Smooth muscle cell (in vitro differentiated cells): Measurements from ENCODE around the gene MUC12. TPM values are rescaled to one million over a fixed set of nuclear protein-coding genes. Genes with fewer than 3 reads are reported as not detected.

Experiments
- DNase-seq: peaks from one replicate; lab custom pipeline; 2025; ENCODE audit not compliant: unreplicated experiment; lab: John Stamatoyannopoulos, UW
- H2AFZ ChIP-seq: fragments of 200-600 bp; sonication (generic); 2 replicates; pipeline ENCODE4 v1.6.0; 2016; ENCODE audit warnings: antibody characterized with exemption, low read depth, mild to moderate bottlenecking
- H3F3A ChIP-seq: fragments of 200-600 bp; sonication (generic); 2 replicates; pipeline ENCODE4 v1.6.0; 2017; ENCODE audit warnings: antibody characterized with exemption, low read depth
- H3K27ac ChIP-seq: fragments of 200-600 bp; sonication (generic); 2 replicates; pipeline ENCODE4 v1.5.1; 2016; ENCODE audit warnings: low read depth, mild to moderate bottlenecking
- H3K27me3 ChIP-seq: fragments of 200-600 bp; sonication (generic); 2 replicates; pipeline ENCODE4 v1.6.1; 2016; ENCODE audit warnings: low read depth, mild to moderate bottlenecking
- H3K36me3 ChIP-seq: fragments of 200-600 bp; sonication (generic); 2 replicates; pipeline ENCODE4 v1.5.1; 2016; ENCODE audit warnings: low read depth
- H3K4me1 ChIP-seq: fragments of 200-600 bp; sonication (generic); 2 replicates; pipeline ENCODE4 v1.5.1; 2016; ENCODE audit warnings: low read depth
- H3K4me2 ChIP-seq: fragments of 200-600 bp; sonication (generic); 2 replicates; pipeline ENCODE4 v1.6.0; 2016; ENCODE audit warnings: mild to moderate bottlenecking
- H3K4me3 ChIP-seq: fragments of 200-600 bp; sonication (generic); 2 replicates; pipeline ENCODE4 v1.5.1; 2016; ENCODE audit warnings: mild to moderate bottlenecking
- H3K79me2 ChIP-seq: fragments of 200-600 bp; sonication (generic); 2 replicates; pipeline ENCODE4 v1.6.0; 2016; ENCODE audit warnings: low read depth, mild to moderate bottlenecking
- H3K9ac ChIP-seq: fragments of 200-600 bp; sonication (generic); 2 replicates; pipeline ENCODE4 v1.6.0; 2016; ENCODE audit warnings: low read depth
- H3K9me3 ChIP-seq: fragments of 200-600 bp; sonication (generic); replicated peaks from 2 replicates; pipeline ENCODE4 v1.5.1; 2016; ENCODE audit warnings: low read depth
- H4K20me1 ChIP-seq: fragments of 200-600 bp; sonication (generic); 2 replicates; pipeline ENCODE4 v1.6.0; 2016; ENCODE audit warnings: low read depth
- WGBS: methylation state at CpG from one replicate; pipeline ENCODE4 v1.1.7; 2016; ENCODE audit warnings: low lambda C conversion rate; 5-methylcytosine and 5-hydroxymethylcytosine counted together
- polyA plus RNA-seq: library from polyadenylated mRNA; unstranded; fragments of >200 nt; fragmentation: Nextera tagmentation; extraction: Ambion mirVana; gene quantifications from 2 replicates; pipeline ENCODE4 v1.2.1, GENCODE V29; 2016
- total RNA-seq: library from RNA; depleted of rRNA; stranded (reverse); fragments of >200 nt; gene quantifications from 2 replicates; pipeline ENCODE4 v1.2.3, GENCODE V29; 2014
- TF ChIP-seq, protein P1 (sequence below): fragments of 200-600 bp; sonication (generic); IDR thresholded peaks from 2 replicates; pipeline ENCODE4 v1.5.1; 2017; ENCODE audit warnings: borderline replicate concordance, mild to moderate bottlenecking, antibody characterized with exemption; ENCODE audit not compliant: insufficient read depth, poor library complexity, severe bottlenecking

The MUC12 gene
- total and polyA plus RNA-seq, 2 experiments from 2014 or later, result 13.5 to 18.0 TPM

DNA sequence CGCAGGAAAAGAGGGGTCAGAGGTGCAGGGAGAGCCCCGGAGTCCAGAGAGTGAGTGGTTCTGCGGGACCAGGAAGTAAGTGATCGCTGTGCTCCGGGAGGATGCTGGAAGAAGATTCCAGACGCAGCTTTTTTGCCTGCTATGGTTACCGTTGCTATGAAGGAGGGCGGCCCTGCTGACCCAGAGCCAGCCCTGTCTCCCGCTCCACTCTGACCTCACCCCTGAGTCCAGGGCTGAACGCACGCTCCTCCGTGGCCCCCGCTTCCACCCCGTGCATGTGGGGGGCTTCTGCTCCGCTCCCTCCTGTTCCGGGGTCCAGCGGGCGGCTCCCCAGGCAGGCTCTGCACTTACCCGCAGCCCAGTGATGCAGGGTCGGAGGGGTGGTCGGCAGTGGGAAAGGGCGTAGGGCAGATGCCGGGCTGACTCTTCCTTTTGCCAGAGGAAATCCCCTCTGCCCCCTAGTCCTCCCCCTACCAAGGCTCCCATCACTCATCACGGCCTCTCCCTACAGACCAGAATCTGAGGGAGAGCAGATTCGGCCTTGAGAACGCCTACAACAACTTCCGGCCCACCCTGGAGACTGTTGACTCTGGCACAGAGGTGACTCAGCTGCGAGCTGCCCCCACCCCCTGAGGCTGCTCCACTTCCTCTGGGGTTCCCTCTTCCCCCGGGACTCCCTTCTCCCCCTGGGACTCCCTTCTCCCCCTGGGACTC, 47.9 kb downstream of the MUC12 start:
- H3K4me3 ChIP-seq, result peak overlapping the region; percentile 69
- H3F3A ChIP-seq, result no peaks in the 10 kb centered on the region
- no peaks in the 10 kb centered on the region for H3K36me3 ChIP-seq
- H3K27me3 ChIP-seq, result no peaks in the 10 kb centered on the region
- WGBS, result 4% methylated on average over 29 of the region's 29 CpGs
- peak overlapping the region; percentile 100 for H3K9ac ChIP-seq
- peak overlapping the region; percentile 99 for H3K27ac ChIP-seq
- no peaks in the 10 kb centered on the region for H3K9me3 ChIP-seq
- H3K4me1 ChIP-seq, result no peaks in the 10 kb centered on the region
- no peak overlapping the region for H2AFZ ChIP-seq
- no peaks in the 10 kb centered on the region for H4K20me1 ChIP-seq
- peak; percentile 62 for DNase-seq
- no peaks in the 10 kb centered on the region for H3K79me2 ChIP-seq
- H3K4me2 ChIP-seq, result peak overlapping the region; percentile 99
- TF ChIP-seq, protein P1, sequence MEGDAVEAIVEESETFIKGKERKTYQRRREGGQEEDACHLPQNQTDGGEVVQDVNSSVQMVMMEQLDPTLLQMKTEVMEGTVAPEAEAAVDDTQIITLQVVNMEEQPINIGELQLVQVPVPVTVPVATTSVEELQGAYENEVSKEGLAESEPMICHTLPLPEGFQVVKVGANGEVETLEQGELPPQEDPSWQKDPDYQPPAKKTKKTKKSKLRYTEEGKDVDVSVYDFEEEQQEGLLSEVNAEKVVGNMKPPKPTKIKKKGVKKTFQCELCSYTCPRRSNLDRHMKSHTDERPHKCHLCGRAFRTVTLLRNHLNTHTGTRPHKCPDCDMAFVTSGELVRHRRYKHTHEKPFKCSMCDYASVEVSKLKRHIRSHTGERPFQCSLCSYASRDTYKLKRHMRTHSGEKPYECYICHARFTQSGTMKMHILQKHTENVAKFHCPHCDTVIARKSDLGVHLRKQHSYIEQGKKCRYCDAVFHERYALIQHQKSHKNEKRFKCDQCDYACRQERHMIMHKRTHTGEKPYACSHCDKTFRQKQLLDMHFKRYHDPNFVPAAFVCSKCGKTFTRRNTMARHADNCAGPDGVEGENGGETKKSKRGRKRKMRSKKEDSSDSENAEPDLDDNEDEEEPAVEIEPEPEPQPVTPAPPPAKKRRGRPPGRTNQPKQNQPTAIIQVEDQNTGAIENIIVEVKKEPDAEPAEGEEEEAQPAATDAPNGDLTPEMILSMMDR, result no peak

DNA sequence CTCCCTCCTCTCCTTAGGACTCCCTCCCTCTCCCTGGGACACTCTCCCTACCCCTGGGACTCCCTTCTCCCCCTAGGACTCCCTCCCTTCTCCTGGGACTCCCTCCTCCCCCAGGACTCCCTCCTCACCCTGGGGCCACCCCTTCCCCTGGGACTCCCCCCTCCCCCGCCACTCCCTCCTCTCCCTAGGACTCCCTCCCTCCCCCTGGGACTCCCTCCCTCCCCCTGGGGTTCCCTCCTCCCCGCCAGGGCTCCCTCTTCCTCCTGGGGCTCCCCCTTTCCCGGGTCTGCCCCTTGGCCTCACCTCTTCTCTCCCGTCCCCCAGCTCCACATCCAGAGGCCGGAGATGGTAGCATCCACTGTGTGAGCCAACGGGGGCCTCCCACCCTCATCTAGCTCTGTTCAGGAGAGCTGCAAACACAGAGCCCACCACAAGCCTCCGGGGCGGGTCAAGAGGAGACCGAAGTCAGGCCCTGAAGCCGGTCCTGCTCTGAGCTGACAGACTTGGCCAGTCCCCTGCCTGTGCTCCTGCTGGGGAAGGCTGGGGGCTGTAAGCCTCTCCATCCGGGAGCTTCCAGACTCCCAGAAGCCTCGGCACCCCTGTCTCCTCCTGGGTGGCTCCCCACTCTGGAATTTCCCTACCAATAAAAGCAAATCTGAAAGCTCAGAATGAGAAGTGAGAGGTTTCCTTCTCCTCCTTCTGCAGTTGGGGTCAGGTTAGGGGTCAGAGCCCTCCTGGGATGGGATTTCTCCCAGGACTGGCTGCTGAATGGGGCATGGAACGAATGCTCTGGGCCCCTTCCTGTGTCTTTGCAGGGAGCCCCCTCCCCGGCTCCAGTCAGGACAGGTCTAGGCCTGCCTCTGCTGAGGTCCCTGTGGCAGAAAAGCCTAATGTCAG, 49.2 kb downstream of the MUC12 start:
- 29% methylated on average over 11 of the region's 14 CpGs for WGBS
- Histone ChIP-seq H3F3A (no peaks in the 10 kb centered on the region), H3K27ac (peak overlapping the region; percentile 50), H3K4me2 (peak overlapping the region; percentile 26), H4K20me1 (no peaks in the 10 kb centered on the region), H3K27me3 (no peaks in the 10 kb centered on the region), H3K79me2 (no peaks in the 10 kb centered on the region), H3K4me1 (no peaks in the 10 kb centered on the region), H3K36me3 (no peaks in the 10 kb centered on the region), H3K9ac (peak overlapping the region; percentile 2), H2AFZ (no peak overlapping the region), H3K9me3 (no peaks in the 10 kb centered on the region), H3K4me3 (no peak overlapping the region)
- DNase-seq, result peak; percentile 8
- TF ChIP-seq, protein P1, result no peak

DNA sequence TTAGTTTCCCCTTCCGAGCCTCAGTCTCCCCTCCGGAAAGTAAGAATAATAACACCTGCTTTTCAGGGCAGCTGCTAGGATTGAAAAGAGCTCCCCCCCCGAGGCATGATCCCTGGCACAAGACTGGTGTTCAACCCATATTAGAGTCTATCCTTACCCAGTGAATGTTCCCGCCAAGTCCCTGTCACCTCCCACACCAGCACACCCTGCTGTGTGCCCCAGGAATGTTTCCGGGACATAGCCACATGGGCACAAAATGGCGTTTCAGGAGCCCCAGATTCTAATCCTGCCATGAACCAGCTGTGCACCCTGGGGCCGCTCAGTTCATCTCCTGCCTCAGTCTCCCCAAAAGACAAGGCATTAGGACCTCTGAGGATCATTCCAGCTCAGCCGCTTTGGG, 51.1 kb downstream of the MUC12 start:
- WGBS, result 90% methylated on average over 8 of the region's 8 CpGs
- Histone ChIP-seq H3F3A (no peaks in the 10 kb centered on the region), H3K9me3 (no peaks in the 10 kb centered on the region), H2AFZ (no peak overlapping the region), H3K79me2 (no peaks in the 10 kb centered on the region), H4K20me1 (no peaks in the 10 kb centered on the region), H3K4me1 (no peaks in the 10 kb centered on the region), H3K4me2 (no peak overlapping the region), H3K4me3 (no peak overlapping the region), H3K36me3 (no peaks in the 10 kb centered on the region), H3K27ac (no peak overlapping the region), H3K9ac (no peak overlapping the region), H3K27me3 (no peaks in the 10 kb centered on the region)
- DNase-seq, result no peak
- TF ChIP-seq, protein P1, result no peak
